Middle frontal gyrus (tissue), 1 donor: Measurements from ENCODE around the gene ALS2.
"Not testable (repeated sequence)": the region's sequence is repeated elsewhere in the genome, so short reads cannot be mapped to it uniquely, and the experiment has no call there.

Source experiments
- DNase-seq: peaks from one replicate; pipeline ENCODE4 v3.0.0-alpha.2; 2015; ENCODE audit warnings: low spot score; ENCODE audit errors: extremely low spot score

Gene ALS2

GRCh38 chr2:201794294-201794693 is 13.6 kb upstream of the ALS2 start:
- no peak for DNase-seq

DNA sequence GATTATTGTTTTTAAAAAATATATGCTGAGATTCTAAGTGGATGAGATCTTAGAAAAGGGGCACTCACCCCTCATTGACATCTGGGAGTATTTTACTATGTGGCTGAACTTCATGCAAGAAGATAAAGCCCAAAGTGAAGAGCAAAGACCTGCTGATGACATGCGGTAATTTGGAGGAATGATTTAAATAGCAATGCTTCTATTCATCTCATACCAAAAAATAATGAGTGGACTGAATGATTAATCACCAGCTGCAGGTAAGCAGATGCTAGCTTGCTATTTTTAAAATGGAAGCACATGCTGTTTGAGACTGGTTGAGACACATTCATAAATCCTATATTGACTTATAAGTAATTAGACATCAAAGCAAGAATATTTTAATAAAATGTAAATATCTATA is 12.9 kb upstream of the ALS2 start:
- no peak for DNase-seq

DNA sequence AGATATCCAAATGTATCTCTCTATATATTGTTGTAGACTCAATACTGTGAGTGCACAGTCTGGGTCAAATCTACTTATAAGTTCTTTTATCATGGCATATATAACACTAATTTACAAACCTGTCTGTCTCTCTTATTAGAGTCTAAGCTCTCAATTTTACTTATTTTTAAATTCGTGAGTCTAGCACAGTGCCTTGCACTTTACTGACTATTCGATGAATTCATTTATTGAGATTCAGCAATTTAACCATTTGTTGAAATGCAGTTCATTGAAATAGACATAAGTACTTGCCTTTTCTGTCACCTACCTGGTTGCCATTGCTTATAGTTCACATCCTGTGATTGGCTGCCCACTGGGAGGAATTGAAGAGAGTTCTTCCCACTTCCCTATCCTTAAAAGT is 10.3 kb upstream of the ALS2 start:
- DNase-seq, result no peak

- DNase-seq, result no peak
Observed at GRCh38 chr2:201790291-201790690, 9.6 kb upstream of the ALS2 start.

- DNase-seq, result no peak
Observed at GRCh38 chr2:201789395-201789794, 8.7 kb upstream of the ALS2 start.

GRCh38 chr2:201788371-201788770 is 7.6 kb upstream of the ALS2 start:
- DNase-seq, result no peak

DNA sequence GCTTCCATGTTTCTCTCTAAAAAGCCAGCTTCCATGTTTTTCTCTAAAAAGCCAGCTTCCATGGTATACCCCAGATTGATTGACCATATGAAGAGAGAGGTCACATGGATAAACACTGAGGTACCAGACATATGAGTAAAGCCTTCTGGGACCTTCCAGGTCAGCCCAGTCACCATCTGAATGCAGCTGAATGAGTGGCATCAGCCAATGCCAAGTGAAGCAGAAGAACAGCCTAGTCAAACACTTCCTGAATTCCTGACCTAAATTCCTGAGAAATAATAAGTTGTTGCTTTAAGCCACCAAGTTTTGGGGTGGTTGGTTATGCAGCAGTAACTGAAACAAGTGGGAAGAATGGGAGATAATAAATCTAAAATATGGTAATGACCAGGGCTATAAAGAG is 5.7 kb upstream of the ALS2 start:
- DNase-seq, result no peak

DNA sequence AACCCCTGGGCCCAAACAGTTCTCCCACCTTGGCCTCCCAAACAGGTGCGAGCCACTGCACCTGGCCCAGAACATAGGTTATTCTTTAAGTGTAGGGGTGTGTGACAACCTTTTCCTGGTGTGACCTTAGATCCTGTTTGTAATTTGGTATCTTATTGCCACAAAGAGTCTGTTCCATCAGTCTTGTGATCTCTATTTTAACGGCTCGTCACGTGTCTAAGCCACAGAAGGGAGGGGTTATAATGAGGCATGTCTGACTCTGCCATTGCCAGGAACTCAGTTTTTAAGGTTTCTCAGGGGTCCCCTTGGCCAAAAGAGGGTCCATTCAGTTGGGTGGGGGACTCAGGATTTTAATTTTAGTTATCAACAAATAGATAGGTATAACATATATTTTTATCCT is 4.4 kb upstream of the ALS2 start:
- DNase-seq, result no peak

DNA sequence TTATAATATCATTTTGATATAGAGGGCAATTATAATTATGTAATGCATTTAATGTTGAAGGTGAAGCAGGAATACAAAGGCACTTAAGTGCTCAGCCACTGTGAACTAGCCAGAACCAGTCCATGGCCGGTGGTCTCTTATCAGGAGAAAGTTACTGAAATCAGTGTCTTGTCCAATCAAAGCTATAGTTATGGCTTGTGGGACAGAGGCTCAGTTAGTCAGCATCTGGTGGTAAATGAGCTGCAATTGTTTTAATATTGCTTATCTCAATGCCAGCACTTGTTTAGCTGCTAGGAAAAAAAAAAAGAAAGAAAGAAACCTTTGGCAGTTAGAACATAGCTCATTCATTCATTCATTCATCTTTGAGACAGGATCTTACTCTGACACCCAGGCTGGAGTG is 3.8 kb upstream of the ALS2 start:
- DNase-seq, result no peak

GRCh38 chr2:201781557-201782051 is 871 bp upstream of the ALS2 start:
- DNase-seq, result no peak

- DNase-seq, result no peak
Observed at GRCh38 chr2:201779901-201780673, 646 bp downstream of the ALS2 start.

GRCh38 chr2:201777869-201778268 is 2.9 kb downstream of the ALS2 start:
- DNase-seq, result no peak

DNA sequence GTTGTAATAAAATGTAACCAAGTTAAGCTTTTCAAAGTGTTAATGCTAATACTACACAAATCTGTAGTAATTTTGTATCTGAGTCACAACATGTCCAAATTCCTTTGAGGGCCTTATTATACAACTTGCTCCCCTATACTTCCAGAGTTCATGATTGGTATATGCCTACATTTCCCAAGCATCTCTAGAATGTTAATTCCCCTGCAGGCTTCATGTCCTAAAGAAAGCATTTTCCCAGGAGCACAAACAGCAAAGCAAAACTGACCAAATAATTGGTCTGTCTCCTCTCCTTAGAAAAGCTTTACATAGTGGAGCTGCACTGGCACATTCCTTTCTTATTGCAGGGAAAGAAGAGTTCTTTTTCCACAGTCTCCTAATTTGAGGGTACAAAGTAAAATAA is 3.7 kb downstream of the ALS2 start:
- DNase-seq, result no peak

DNA sequence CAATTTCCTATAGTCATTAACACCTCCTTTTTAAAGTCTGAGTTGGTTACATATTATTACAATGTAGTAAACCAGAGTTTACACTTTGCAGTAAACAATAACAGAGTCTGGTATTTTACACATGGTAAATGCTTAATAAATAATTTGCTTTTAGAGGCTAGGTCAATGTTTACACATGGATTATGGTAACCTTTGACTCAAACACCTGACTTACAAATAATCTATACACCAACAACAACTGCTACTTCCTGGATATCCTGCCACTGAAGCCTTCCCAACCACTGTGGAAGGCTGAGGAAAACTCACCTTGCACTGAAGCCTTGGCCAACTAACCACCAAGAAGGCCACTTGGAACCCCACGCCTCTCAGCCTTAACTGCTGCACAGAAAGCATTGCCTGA is 5.4 kb downstream of the ALS2 start:
- no peak for DNase-seq

- no peak for DNase-seq
Observed at GRCh38 chr2:201774546-201774945, 6.2 kb downstream of the ALS2 start.

DNA sequence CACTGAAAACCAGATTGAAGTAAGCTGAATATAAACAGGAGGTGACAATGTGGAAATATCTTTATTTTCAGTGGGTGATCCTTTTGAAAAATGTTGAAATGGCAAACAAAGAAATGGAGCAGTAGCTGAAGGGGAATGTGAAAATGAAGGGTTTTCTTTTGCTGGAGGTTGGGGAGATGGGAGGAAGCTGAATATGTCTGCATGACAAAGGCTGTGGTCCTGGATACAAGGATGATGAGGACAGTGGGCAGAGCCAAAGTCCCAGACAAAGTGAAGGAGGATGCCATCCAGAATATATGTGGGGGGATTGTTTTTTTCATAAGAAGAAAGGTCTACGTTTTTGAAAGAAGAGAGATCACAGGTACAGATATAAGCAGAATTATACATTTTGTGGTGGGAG is 6.7 kb downstream of the ALS2 start:
- no peak for DNase-seq

GRCh38 chr2:201769666-201770373 is 10.9 kb downstream of the ALS2 start:
- no peak for DNase-seq

- no peak for DNase-seq
Observed at GRCh38 chr2:201768918-201769317, 11.8 kb downstream of the ALS2 start.

- DNase-seq, result no peak
Observed at GRCh38 chr2:201765799-201766198, 14.9 kb downstream of the ALS2 start.

GRCh38 chr2:201764469-201764868 is 16.3 kb downstream of the ALS2 start:
- DNase-seq, result not testable (repeated sequence)

GRCh38 chr2:201761101-201761500 is 19.6 kb downstream of the ALS2 start:
- DNase-seq, result no peak

DNA sequence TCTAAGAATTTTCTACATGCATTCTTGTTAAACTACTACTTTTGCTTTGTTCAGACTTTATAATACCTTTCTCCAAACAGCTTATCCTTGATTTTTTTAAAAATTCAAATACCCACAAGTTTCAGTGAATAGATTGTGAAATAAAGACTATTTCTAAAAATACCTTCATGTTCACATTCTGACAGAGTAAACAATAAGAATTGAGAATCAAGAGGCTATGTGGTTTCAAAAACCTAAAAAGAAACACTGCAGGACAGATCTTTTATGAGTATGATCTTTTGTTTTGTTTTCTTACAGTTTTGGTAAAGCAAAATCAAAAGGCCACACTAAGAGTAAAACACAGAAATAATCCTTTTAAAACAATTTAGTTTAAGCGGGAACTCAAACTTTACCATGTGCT is 21.2 kb downstream of the ALS2 start:
- no peak for DNase-seq

GRCh38 chr2:201758873-201759272 is 21.9 kb downstream of the ALS2 start:
- no peak for DNase-seq
